Measurements from ENCODE around the gene MED6.

DNA sequence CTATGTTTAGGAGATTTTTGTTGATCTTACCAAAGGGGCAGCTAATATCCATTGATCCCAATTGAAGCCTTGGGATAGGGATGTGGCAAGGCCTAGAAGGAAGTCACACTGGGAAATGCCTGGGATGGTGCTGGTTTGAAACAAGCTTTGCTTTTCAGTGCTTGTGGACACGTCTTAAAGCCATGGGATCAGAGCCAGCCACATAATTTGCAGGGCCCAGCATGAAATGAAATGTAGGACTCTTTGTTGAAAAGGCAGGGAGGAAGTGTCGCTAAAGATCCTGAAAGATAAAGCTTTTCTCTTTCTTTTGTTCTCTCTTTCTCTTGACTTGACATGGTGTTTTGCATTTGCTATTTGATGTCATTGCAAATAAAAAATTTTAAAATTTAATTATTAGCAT, 46.2 kb upstream of the MED6 start:
- TF ChIP-seq, protein P1, sequence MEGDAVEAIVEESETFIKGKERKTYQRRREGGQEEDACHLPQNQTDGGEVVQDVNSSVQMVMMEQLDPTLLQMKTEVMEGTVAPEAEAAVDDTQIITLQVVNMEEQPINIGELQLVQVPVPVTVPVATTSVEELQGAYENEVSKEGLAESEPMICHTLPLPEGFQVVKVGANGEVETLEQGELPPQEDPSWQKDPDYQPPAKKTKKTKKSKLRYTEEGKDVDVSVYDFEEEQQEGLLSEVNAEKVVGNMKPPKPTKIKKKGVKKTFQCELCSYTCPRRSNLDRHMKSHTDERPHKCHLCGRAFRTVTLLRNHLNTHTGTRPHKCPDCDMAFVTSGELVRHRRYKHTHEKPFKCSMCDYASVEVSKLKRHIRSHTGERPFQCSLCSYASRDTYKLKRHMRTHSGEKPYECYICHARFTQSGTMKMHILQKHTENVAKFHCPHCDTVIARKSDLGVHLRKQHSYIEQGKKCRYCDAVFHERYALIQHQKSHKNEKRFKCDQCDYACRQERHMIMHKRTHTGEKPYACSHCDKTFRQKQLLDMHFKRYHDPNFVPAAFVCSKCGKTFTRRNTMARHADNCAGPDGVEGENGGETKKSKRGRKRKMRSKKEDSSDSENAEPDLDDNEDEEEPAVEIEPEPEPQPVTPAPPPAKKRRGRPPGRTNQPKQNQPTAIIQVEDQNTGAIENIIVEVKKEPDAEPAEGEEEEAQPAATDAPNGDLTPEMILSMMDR (conservative IDR thresholded peaks at IDR 0.05 in 1 of 2, IDR thresholded peaks at IDR 0.05 in 1 of 2; ENCODE audit: extremely low read depth in 1 of 2, insufficient read depth in 1 of 2, low read depth in 1 of 2, low read length in 2 of 2), result no peak
- TF ChIP-seq EZH2 (IDR thresholded peaks at IDR 0.05; ENCODE audit: borderline replicate concordance, low read length), result no peak
